Stimulated activated naive CD8-positive, alpha-beta T cell treated with anti-CD3 and anti-CD28 coated beads, Interleukin-15, amount 100 ng/mL, for 72 hours (primary cell): ENCODE measurements around the gene ABCC4.
A peak's percentile ranks its signal among the peaks of the same experiment; 100 is the strongest.
"Not testable (repeated sequence)": the region's sequence is repeated elsewhere in the genome, so short reads cannot be mapped to it uniquely, and the experiment has no call there.

ENCODE experiments used
- ATAC-seq: fragments of 150-1000 bp; cut with Tn5 transposase; 2 replicates; pipeline ENCODE4 v1.10.0; 2021; ENCODE audit warnings: mild to moderate bottlenecking, moderate library complexity
- DNase-seq, 2 donors: peaks; one replicate each; pipeline ENCODE4 v3.0.0; 2021 to 2022
- H3K27ac Mint-ChIP-seq, 2 donors: one replicate each; pipeline ENCODE4 v1.8.0; 2022; ENCODE audit warnings: mild to moderate bottlenecking in 2 of 2, mixed read lengths in 2 of 2, moderate library complexity in 2 of 2
- H3K27me3 Mint-ChIP-seq: one replicate; pipeline ENCODE4 v1.8.0; 2022; ENCODE audit warnings: mixed read lengths
- H3K4me1 Mint-ChIP-seq: one replicate; pipeline ENCODE4 v1.8.0; 2022; ENCODE audit warnings: mild to moderate bottlenecking, mixed read lengths
- H3K4me3 Mint-ChIP-seq, 2 donors: one replicate each; pipeline ENCODE4 v1.8.0; 2022; ENCODE audit warnings: mild to moderate bottlenecking in 2 of 2, mixed read lengths in 2 of 2, moderate library complexity in 1 of 2
- H3K9me3 Mint-ChIP-seq, 2 donors: one replicate each; pipeline ENCODE4 v1.8.0; 2022; ENCODE audit warnings: mixed read lengths in 2 of 2

Gene ABCC4

DNA sequence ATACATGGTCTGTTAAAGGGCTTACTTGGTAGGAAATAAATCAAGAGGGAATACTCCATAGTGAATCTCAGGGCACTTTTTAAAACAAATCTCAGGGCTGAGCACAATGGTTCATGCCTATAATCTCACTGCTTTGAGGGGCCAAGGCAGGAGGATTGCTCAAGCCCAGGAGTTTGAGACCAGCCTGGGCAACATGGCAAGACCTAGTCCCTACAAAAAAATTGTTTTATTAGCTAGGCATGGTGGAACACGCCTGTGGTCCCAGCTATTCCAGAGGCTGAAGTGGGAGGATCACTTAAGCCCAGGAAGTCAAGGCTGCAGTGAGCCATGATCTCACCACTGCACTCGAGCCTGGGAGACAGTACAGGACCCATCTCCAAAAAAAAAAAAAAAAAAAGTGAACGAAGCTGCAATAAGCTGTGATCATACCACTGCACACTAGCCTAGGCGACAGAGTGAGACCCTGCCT is 25.2 kb downstream of the ABCC4 start:
- no peak overlapping the region for H3K27ac Mint-ChIP-seq
- ATAC-seq (no peak), DNase-seq (no peak)
- H3K4me3 Mint-ChIP-seq: no peak overlapping the region
- H3K4me1 Mint-ChIP-seq: peaks cover 20% of the 10 kb centered on the region
- H3K27me3 Mint-ChIP-seq: no peaks in the 10 kb centered on the region
- H3K9me3 Mint-ChIP-seq: no peaks in the 10 kb centered on the region

DNA sequence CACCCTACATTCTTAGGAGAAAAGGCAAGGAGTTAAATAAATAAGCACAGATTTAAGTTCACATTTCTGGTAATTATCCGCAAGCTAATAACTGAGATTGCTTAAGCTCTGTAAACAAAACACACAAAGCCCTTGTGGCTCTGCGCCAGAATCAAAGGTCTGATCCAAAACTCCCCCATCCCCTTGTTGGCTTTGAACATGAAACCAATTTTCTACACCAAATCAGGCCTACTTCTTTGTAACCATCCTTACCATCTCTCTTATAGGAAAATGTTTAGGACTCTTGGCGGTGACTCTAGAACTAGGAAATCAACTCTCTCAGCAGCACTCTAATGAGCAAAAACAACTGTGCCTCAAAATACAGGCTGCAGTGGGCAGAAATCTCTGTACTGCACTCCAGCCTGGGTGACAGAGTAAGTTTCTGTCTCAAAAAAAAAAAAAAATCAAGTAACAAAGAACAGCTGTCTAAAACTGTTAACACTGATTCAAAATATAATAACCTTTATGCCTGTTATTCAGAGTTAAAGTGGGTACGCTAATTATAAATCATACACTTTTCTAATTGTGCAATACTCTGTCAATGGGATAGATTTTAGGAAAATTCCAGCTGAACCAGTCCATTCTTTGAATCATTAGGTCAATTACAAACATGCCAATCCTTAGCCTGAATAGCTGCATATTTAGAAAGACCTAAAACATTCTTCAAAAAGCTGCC is 25.8 kb downstream of the ABCC4 start:
- Mint-ChIP-seq H3K4me3 (no peak overlapping the region), H3K9me3 (no peaks in the 10 kb centered on the region), H3K4me1 (peaks cover 14% of the 10 kb centered on the region), H3K27me3 (no peaks in the 10 kb centered on the region), H3K27ac (no peak overlapping the region)
- DNase-seq: no peak
- ATAC-seq: no peak

DNA sequence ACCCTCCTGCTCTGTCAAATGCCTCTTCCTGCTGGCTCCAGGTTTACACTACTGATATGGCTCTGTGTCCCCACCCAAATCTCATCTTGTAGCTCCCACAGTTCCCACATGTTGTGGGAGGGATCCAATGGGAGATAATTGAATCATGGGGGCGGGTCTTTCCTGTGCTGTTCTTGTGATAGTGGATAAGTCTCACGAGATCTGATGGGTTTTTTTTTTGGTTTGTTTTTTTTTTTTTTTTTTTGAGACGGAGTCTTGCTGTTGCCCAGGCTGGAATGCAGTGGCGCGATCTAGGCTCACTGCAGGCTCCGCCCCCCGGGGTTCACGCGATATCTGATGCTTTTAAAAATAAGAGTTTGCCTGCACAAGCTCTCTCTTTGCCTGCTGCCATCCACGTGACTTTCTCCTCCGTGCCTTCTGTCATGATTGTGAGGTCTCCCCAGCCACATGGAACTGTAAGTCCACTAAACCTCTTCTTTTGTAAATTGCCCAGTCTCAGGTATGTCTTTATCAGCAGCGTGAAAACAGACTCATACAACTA is 27.6 kb downstream of the ABCC4 start:
- not testable (repeated sequence) for H3K9me3 Mint-ChIP-seq, ATAC-seq, H3K4me3 Mint-ChIP-seq, H3K4me1 Mint-ChIP-seq, H3K27me3 Mint-ChIP-seq, DNase-seq
- H3K27ac Mint-ChIP-seq: peak overlapping the region in 1 of 2 donors; percentile 74

DNA sequence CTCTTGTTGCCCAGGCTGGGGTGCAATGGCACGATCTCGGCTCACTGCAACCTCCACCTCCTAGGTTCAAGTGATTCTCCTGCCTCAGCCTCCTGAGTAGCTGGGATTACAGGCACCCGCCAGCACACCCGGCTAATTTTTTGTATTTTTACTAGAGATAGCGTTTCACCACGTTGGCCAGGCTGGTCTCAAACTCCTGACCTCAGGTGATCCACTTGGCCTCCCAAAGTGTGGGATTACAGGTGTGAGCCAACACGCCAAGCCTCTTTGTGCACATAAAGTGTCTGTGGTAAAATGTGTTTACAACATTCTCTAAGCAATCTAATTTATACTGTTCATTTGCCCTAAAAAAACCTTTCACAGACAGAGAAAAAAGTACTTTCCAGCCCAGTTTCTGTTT is 29.2 kb downstream of the ABCC4 start:
- H3K27me3 Mint-ChIP-seq, H3K4me3 Mint-ChIP-seq, DNase-seq, H3K4me1 Mint-ChIP-seq, H3K9me3 Mint-ChIP-seq, ATAC-seq: not testable (repeated sequence)
- H3K27ac Mint-ChIP-seq: peak overlapping the region in 1 of 2 donors; percentile 46

DNA sequence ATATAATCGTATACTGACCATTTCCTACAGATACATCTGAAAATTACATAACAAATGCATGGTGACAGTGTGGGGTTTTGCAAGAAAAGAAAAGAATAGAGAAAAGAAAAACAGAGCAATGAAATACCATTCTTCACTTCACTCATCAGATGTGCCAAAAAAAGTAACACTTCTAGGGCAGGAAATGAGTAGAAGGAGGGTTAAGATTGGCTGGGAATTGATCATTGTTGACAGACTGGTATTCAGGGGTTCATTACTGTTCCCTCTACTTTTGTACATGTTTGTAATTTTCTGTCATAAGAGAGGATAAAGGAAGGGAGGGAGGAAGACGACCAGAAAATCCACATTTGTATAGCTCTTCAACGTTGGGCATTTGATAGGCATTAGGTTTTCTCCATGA is 31.5 kb downstream of the ABCC4 start:
- DNase-seq: no peak
- peaks cover 6 to 7% of the 10 kb centered on the region in 2 donors for H3K9me3 Mint-ChIP-seq
- no peaks in the 10 kb centered on the region for H3K27me3 Mint-ChIP-seq
- no peaks in the 10 kb centered on the region for H3K4me1 Mint-ChIP-seq
- ATAC-seq: no peak
- H3K4me3 Mint-ChIP-seq: no peak overlapping the region
- no peak overlapping the region for H3K27ac Mint-ChIP-seq

DNA sequence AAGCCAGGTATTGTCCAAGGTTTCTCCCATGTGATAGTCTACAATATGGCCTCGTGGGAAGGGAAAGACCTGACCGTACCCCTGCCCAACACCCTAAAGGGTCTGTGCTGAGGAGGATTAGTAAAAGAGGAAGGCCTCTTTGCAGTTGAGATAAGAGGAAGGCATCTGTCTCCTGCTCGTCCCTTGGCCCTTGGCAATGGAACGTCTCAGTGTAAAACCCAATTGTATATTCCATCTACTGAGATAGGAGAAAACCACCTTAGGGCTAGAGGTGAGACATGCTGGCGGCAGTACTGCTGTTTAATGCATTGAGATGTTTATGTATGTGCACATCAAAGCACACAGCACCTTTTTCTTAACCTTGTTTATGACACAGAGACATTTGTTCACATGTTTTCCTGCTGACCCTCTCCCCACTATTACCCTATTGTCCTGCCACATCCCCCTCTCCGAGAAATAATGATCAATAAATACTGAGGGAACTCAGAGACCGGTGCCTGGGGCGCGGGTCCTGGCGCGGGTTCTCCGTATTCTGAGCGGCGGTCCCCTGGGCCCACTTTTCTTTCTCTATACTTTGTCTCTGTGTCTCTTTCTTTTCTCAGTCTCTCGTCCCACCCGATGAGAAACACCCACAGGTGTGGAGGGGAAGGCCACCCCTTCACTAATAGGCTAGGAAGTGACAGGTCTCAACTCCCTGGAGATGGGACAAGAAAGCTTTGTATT is 32.7 kb downstream of the ABCC4 start:
- H3K4me3 Mint-ChIP-seq, H3K9me3 Mint-ChIP-seq, H3K4me1 Mint-ChIP-seq, DNase-seq, ATAC-seq, H3K27ac Mint-ChIP-seq, H3K27me3 Mint-ChIP-seq: not testable (repeated sequence)

- Mint-ChIP-seq H3K9me3 (peaks cover 6 to 7% of the 10 kb centered on the region in 2 donors), H3K27me3 (no peaks in the 10 kb centered on the region), H3K27ac (no peak overlapping the region), H3K4me3 (no peak overlapping the region), H3K4me1 (no peaks in the 10 kb centered on the region)
- DNase-seq: no peak
- ATAC-seq: no peak
Observed at GRCh38 chr13:95267662-95268342, 33.4 kb downstream of the ABCC4 start.

DNA sequence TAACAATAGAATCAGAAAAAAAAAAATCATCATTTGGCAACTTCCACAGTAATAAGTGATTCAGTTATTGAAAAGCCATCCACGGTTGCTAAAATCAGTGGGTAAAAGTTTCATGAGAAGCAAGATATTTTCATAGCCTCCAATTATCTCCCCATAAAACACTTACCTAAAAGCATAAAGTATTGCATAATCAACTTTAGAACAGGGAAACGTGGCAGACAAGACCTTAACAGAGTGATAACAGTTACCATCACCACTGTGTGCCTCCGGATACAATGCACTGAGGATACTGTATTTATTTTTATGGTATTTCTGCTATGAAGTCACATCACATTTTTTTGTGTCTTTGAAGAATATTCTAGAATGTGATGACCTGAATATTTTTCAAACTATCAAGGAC is 37.0 kb downstream of the ABCC4 start:
- no peak overlapping the region for H3K4me3 Mint-ChIP-seq
- no peak for ATAC-seq
- no peak overlapping the region for H3K27ac Mint-ChIP-seq

DNA sequence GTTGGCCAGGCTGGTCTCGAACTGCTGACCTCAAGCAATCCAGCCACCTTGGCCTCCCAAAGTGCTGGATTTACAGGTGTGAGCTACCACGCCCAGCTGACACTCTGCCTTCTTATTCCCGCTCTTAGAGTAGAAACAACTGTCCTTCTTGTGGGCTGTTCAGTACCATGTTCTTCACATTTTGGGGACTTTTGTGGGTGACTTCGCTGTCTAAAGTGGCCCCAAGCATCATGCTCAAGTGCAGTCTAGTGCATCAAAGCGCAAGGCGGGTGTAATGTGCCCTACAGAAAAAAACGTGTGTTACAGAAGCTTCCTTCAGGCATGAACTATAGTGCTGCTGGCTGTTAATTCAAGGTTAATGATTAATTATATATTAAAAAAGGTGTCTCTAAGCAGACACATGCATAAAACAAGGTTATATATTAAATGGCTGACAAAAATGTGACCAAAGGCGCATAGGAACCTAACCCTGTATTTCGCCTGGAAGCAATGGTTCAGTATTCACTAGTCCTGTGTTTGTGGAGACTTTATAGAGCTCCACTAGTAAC is 38.3 kb downstream of the ABCC4 start:
- DNase-seq: no peak
- Mint-ChIP-seq H3K4me3 (no peak overlapping the region), H3K27ac (no peak overlapping the region), H3K4me1 (no peaks in the 10 kb centered on the region), H3K9me3 (peaks cover 6 to 7% of the 10 kb centered on the region in 2 donors), H3K27me3 (no peaks in the 10 kb centered on the region)
- no peak for ATAC-seq

More for the DNA sequence above, 37.0 kb downstream of the ABCC4 start:
- no peaks in the 10 kb centered on the region for H3K4me1 Mint-ChIP-seq
- no peak for DNase-seq
- H3K27me3 Mint-ChIP-seq: no peaks in the 10 kb centered on the region
- peaks cover 6 to 7% of the 10 kb centered on the region in 2 donors for H3K9me3 Mint-ChIP-seq

DNA sequence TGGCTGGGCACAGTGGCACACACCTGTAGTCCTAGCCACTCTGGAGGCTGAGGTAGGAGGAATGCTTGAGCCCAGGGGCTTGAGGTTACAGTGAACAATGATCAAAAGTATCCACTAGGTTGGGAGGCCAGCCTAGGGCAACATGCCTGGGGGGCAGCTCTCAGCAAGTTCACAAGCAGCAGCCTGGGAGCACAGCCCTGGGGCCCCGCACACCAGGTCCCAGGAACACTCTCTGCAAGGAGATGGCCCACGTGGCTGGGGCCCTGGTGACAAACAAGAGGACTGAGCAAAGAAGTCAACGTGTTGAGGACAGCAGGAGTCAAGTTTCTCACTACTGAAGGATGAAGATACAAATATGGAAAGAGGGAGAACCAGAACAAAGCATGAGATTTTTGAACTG is 39.3 kb downstream of the ABCC4 start:
- H3K27ac Mint-ChIP-seq: peak overlapping the region in 1 of 2 donors; percentile 57
- no peaks in the 10 kb centered on the region for H3K4me1 Mint-ChIP-seq
- H3K27me3 Mint-ChIP-seq: no peaks in the 10 kb centered on the region
- peaks cover 6 to 7% of the 10 kb centered on the region in 2 donors for H3K9me3 Mint-ChIP-seq
- H3K4me3 Mint-ChIP-seq: no peak overlapping the region
- ATAC-seq (no peak), DNase-seq (no peak)

- no peak for DNase-seq
- Mint-ChIP-seq H3K4me3 (no peak overlapping the region), H3K4me1 (no peaks in the 10 kb centered on the region), H3K9me3 (no peaks in the 10 kb centered on the region), H3K27me3 (no peaks in the 10 kb centered on the region), H3K27ac (peak overlapping the region in 1 of 2 donors; percentile 56)
- ATAC-seq: no peak
Observed at GRCh38 chr13:95260031-95260525, 41.2 kb downstream of the ABCC4 start.

DNA sequence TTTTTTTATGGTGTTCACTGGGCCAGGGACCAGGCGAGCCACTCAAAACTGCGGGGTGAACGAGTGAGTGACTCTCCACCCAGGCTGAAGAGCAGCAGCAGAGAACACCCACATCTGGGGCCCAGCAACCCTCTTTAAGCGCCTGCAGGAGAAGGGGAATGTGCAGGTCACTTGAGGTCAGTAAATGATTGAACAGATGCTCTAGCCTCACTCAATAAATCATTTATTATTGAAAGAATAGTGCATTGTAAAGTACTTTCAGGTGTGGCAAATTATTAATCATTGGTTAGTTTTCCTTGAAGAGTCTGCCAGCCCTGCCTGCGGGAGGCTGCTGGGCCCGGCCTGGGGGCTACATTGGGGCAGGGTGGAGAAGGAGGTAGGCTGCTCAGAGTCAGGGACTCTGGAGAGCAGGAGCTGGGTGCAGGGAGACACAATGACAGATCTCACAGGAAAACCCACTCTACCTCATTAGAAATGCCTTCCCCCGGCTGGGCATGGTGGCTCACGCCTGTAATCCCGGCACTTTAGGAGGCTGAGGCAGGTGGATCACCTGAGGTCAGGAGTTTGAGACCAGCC is 42.5 kb downstream of the ABCC4 start:
- ATAC-seq (no peak), DNase-seq (no peak)
- H3K27ac Mint-ChIP-seq: no peak overlapping the region

GRCh38 chr13:95258098-95258497 is 43.2 kb downstream of the ABCC4 start:
- DNase-seq (no peak), ATAC-seq (no peak)
- H3K27me3 Mint-ChIP-seq: no peaks in the 10 kb centered on the region
- H3K9me3 Mint-ChIP-seq: no peaks in the 10 kb centered on the region
- peaks cover 6% of the 10 kb centered on the region for H3K4me1 Mint-ChIP-seq
- H3K4me3 Mint-ChIP-seq: no peak overlapping the region
- H3K27ac Mint-ChIP-seq: no peak overlapping the region

More for the DNA sequence above, 42.5 kb downstream of the ABCC4 start:
- no peaks in the 10 kb centered on the region for H3K27me3 Mint-ChIP-seq
- H3K4me1 Mint-ChIP-seq: peaks cover 6% of the 10 kb centered on the region
- H3K9me3 Mint-ChIP-seq: no peaks in the 10 kb centered on the region
- H3K4me3 Mint-ChIP-seq: no peak overlapping the region

GRCh38 chr13:95256091-95256490 is 45.2 kb downstream of the ABCC4 start:
- no peak overlapping the region for H3K4me3 Mint-ChIP-seq
- DNase-seq (no peak), ATAC-seq (no peak)
- H3K27ac Mint-ChIP-seq: no peak overlapping the region
- H3K4me1 Mint-ChIP-seq: peaks cover 16% of the 10 kb centered on the region
- H3K27me3 Mint-ChIP-seq: no peaks in the 10 kb centered on the region
- no peaks in the 10 kb centered on the region for H3K9me3 Mint-ChIP-seq

DNA sequence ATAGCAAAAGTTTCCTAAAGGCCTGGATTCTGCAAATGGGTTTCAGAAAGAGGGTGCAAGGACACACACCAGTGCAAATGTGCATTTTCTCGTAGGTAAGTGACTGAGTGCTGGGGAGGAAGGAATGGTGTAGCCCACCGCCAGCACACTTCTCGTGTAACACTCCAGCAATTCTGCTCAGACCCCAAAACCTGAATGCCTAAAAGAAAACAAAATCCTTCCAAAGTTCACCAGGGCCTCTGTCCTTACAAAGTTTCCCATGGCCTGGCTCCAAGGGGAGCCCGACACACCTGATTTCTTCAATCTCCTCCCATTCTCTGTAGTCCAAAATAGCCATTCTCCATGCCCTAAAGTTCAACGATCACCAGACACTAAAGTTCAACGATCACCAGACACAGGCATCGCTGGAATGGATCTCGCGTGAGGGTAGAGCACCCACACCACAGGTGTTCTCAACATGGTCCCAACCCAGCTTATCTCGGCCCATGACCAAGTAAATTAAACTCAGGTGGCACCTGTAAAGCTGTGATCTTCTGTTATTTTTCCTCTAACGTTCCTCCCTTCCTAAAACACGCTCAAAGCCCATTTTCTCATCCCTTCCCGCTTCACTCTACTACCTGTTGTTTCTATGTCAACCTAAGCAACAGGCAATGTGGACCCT is 46.0 kb downstream of the ABCC4 start:
- Mint-ChIP-seq H3K27me3 (no peaks in the 10 kb centered on the region), H3K4me1 (peaks cover 19% of the 10 kb centered on the region), H3K4me3 (no peak overlapping the region), H3K27ac (no peak overlapping the region), H3K9me3 (no peaks in the 10 kb centered on the region)
- ATAC-seq (no peak), DNase-seq (no peak)
